GM12878 (cell line): ENCODE data around the gene NCL. TPM values are rescaled to one million over a fixed set of nuclear protein-coding genes. Genes with fewer than 3 reads are reported as not detected.

Experiments used
- ATF7 ChIP-seq: fragments of 450-650 bp; IDR thresholded peaks from 2 replicates; pipeline ENCODE4 v1.6.1; 2016; ENCODE audit warnings: low read depth, mild to moderate bottlenecking
- BMI1 ChIP-seq: fragments of 450-650 bp; IDR thresholded peaks from 2 replicates; pipeline ENCODE4 v1.6.1; 2016; ENCODE audit warnings: mild to moderate bottlenecking, moderate library complexity, borderline replicate concordance
- BRCA1 ChIP-seq: IDR thresholded peaks from 2 replicates; pipeline ENCODE4 v1.6.1; 2011; ENCODE audit warnings: low read depth, low read length, improper control_type of control experiment
- CHD2 ChIP-seq: IDR thresholded peaks from 2 replicates; pipeline ENCODE4 v1.6.1; 2011; ENCODE audit warnings: low read depth, low read length, improper control_type of control experiment, borderline replicate concordance
- EGR1 ChIP-seq, 2 experiments: IDR thresholded peaks; 1 replicate in 1 of 2; 2 replicates in 1 of 2; pipeline ENCODE4 v1.6.1; 2011 to 2012; ENCODE audit warnings: low read depth in 2 of 2, low read length in 2 of 2, borderline replicate concordance in 1 of 2, mild to moderate bottlenecking in 1 of 2, moderate library complexity in 1 of 2
- EP300 ChIP-seq, 2 experiments: fragments of 150-350 bp in 1 of 2; IDR thresholded peaks; 2 replicates each; pipeline ENCODE4 v1.6.1; 2011 to 2012; ENCODE audit warnings: low read depth in 2 of 2, low read length in 2 of 2, borderline replicate concordance in 1 of 2, improper control_type of control experiment in 1 of 2, inconsistent platforms in 1 of 2; ENCODE audit not compliant: control insufficient read depth in 1 of 2
- FOXK2 ChIP-seq: fragments of 450-650 bp; IDR thresholded peaks from 2 replicates; pipeline ENCODE4 v1.6.1; 2017; ENCODE audit warnings: mild to moderate bottlenecking, moderate library complexity
- FOXM1 ChIP-seq: IDR thresholded peaks from 2 replicates; pipeline ENCODE4 v1.6.1; 2012; ENCODE audit warnings: low read depth, mild to moderate bottlenecking, inconsistent platforms, low read length, moderate library complexity
- KAT2A ChIP-seq: conservative IDR thresholded peaks from 2 replicates; pipeline ENCODE4 v1.6.1; 2011; ENCODE audit warnings: low read depth, low read length; ENCODE audit not compliant: control insufficient read depth
- MYB ChIP-seq: fragments of 150-350 bp; IDR thresholded peaks from 2 replicates; pipeline ENCODE4 v1.6.1; 2014; ENCODE audit warnings: mild to moderate bottlenecking, low read depth, low read length, borderline replicate concordance
- NR2F1 ChIP-seq: fragments of 450-650 bp; conservative IDR thresholded peaks from 2 replicates; pipeline ENCODE4 v1.6.1; 2017; ENCODE audit warnings: mild to moderate bottlenecking
- PKNOX1 ChIP-seq: fragments of 450-650 bp; IDR thresholded peaks from 2 replicates; pipeline ENCODE4 v1.6.1; 2016; ENCODE audit warnings: mild to moderate bottlenecking
- SIX5 ChIP-seq: IDR thresholded peaks from 2 replicates; pipeline ENCODE4 v1.6.1; 2011; ENCODE audit warnings: mild to moderate bottlenecking, low read depth, low read length, moderate library complexity; ENCODE audit not compliant: severe bottlenecking
- SMAD5 ChIP-seq: IDR thresholded peaks from 2 replicates; pipeline ENCODE4 v1.6.1; 2016; ENCODE audit warnings: antibody characterized with exemption, low read depth
- SPI1 ChIP-seq: IDR thresholded peaks from 2 replicates; pipeline ENCODE4 v1.6.1; 2011; ENCODE audit warnings: low read depth, mild to moderate bottlenecking, low read length, moderate library complexity, borderline replicate concordance; ENCODE audit not compliant: insufficient read depth
- SRF ChIP-seq, 2 experiments: IDR thresholded peaks; 2 replicates each; pipeline ENCODE4 v1.6.1; 2011; ENCODE audit warnings: low read depth in 2 of 2, low read length in 2 of 2, mild to moderate bottlenecking in 1 of 2, moderate library complexity in 1 of 2
- TAF1 ChIP-seq: IDR thresholded peaks from 2 replicates; pipeline ENCODE4 v1.6.1; 2011; ENCODE audit warnings: mild to moderate bottlenecking, low read depth, low read length, borderline replicate concordance
- TCF7 ChIP-seq: IDR thresholded peaks from 2 replicates; pipeline ENCODE4 v1.6.1; 2014; ENCODE audit warnings: antibody characterized with exemption, borderline replicate concordance
- WRNIP1 ChIP-seq: IDR thresholded peaks from 2 replicates; pipeline ENCODE4 v1.6.1; 2011; ENCODE audit warnings: low read depth, low read length, improper control_type of control experiment, borderline replicate concordance
- YY1 ChIP-seq: IDR thresholded peaks from 2 replicates; pipeline ENCODE4 v1.6.1; 2011; ENCODE audit warnings: low read depth, mild to moderate bottlenecking, low read length
- ZBTB4 ChIP-seq: fragments of 450-650 bp; formaldehyde crosslinking; IDR thresholded peaks from 2 replicates; pipeline ENCODE4 v1.4.0; 2022; ENCODE audit warnings: mild to moderate bottlenecking, moderate library complexity
- ZNF24 ChIP-seq: fragments of 450-650 bp; IDR thresholded peaks from 2 replicates; pipeline ENCODE4 v1.6.1; 2017; ENCODE audit warnings: antibody characterized with exemption, mild to moderate bottlenecking
- ZNF622 ChIP-seq: fragments of 450-650 bp; IDR thresholded peaks from 2 replicates; pipeline ENCODE4 v1.6.1; 2017; ENCODE audit warnings: mild to moderate bottlenecking, inconsistent platforms
- ZSCAN29 ChIP-seq: fragments of 450-650 bp; IDR thresholded peaks from 2 replicates; pipeline ENCODE4 v1.6.1; 2017; ENCODE audit warnings: mild to moderate bottlenecking, moderate library complexity
- polyA plus RNA-seq, 11 experiments: library from polyadenylated mRNA; depleted of rRNA in 4 of 11; unstranded in 6 of 11; stranded (reverse) in 5 of 11; fragments of >200 nt; fragmentation: Nextera tagmentation in 4 of 11; fragmentation: Illumina TruSeq in 1 of 11; extraction: Ambion mirVana in 4 of 11; extraction: Trizol in 1 of 11; gene quantifications; 1 replicate in 1 of 11; 2 replicates in 10 of 11; pipeline versions ENCODE4 v1.2.1 to v1.2.3, GENCODE V29; 2011 to 2016; ENCODE audit warnings: inconsistent platforms in 2 of 11, missing spikeins in 2 of 11, low read depth in 1 of 11
- total RNA-seq, 4 experiments: library from RNA; depleted of rRNA in 3 of 4; stranded (reverse); fragments of >200 nt in 3 of 4; fragmentation: Illumina TruSeq in 1 of 4; extraction: Trizol in 1 of 4; gene quantifications; 2 replicates each; pipeline versions ENCODE4 v1.2.1 to v1.2.3, GENCODE V29; 2013 to 2021
- TF ChIP-seq, protein P1 (sequence below): fragments of 450-650 bp; IDR thresholded peaks from 2 replicates; pipeline ENCODE4 v1.6.1; 2017; ENCODE audit warnings: low read depth, mild to moderate bottlenecking, moderate library complexity

The NCL gene
- total and polyA plus RNA-seq, 10 of the 15 experiments (the other 5 are each of a cell fraction or from before 2014, with no cell fraction given): 123 to 1,207 (median 529) TPM

GRCh38 chr2:231482806-231483391 is 18.6 kb upstream of the NCL start (continued):
- no peak for TF ChIP-seq WRNIP1
- no peak for TF ChIP-seq MYB
- TF ChIP-seq FOXM1: no peak
- 0 out of 3 replicates have a peak, but pooled peaks of 1 of the 2 experiments have one; percentile 19 for TF ChIP-seq EGR1 (IDR thresholded peaks at IDR 0.05; ENCODE audit: borderline replicate concordance in 1 of 2, low read depth in 2 of 2, low read length in 2 of 2)
- TF ChIP-seq EP300 (IDR thresholded peaks at IDR 0.05; ENCODE audit: borderline replicate concordance in 1 of 2, control insufficient read depth in 1 of 2, low read depth in 2 of 2, low read length in 2 of 2): no peak
- no peak for TF ChIP-seq FOXK2
- TF ChIP-seq TCF7: no peak
- TF ChIP-seq ATF7: no peak
- no peak for TF ChIP-seq BMI1
- no peak for TF ChIP-seq SIX5
- TF ChIP-seq SRF (IDR thresholded peaks at IDR 0.05; ENCODE audit: low read depth in 2 of 2, low read length in 2 of 2): 0 out of 4 replicates have a peak, but pooled peaks of 1 of the 2 experiments have one; percentile 51
- TF ChIP-seq ZNF622: no peak
- TF ChIP-seq PKNOX1: 0 out of 2 replicates have a peak, but pooled peaks have one; percentile 17
- TF ChIP-seq KAT2A: no peak
- peak; percentile 88 for TF ChIP-seq YY1
- peak; percentile 51 for TF ChIP-seq NR2F1
- TF ChIP-seq ZNF24: no peak
- peak; percentile 30; the same call in 1 of the 2 replicates for TF ChIP-seq SMAD5
- TF ChIP-seq, protein P1, sequence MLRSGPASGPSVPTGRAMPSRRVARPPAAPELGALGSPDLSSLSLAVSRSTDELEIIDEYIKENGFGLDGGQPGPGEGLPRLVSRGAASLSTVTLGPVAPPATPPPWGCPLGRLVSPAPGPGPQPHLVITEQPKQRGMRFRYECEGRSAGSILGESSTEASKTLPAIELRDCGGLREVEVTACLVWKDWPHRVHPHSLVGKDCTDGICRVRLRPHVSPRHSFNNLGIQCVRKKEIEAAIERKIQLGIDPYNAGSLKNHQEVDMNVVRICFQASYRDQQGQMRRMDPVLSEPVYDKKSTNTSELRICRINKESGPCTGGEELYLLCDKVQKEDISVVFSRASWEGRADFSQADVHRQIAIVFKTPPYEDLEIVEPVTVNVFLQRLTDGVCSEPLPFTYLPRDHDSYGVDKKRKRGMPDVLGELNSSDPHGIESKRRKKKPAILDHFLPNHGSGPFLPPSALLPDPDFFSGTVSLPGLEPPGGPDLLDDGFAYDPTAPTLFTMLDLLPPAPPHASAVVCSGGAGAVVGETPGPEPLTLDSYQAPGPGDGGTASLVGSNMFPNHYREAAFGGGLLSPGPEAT: peak; percentile 48; the same call in 1 of the 2 replicates
- TF ChIP-seq TAF1: peak; percentile 68; the same call in 1 of the 2 replicates
- no peak for TF ChIP-seq ZBTB4 (CRISPR knock-in tag)
- no peak for TF ChIP-seq ZSCAN29
- TF ChIP-seq BRCA1: no peak
- TF ChIP-seq SPI1: no peak
- no peak for TF ChIP-seq CHD2
